Trophoblast cell (in vitro differentiated cells and primary cell): Measurements from ENCODE around the gene DYNLRB1.

Experiments
- DNase-seq, 2 donors: peaks; one replicate each; pipeline ENCODE4 v3.0.0-alpha.2; 2016
- H2AFZ ChIP-seq: 2 replicates; pipeline ENCODE4 v1.6.1; 2013; ENCODE audit warnings: low read length, moderate library complexity, mild to moderate bottlenecking; ENCODE audit not compliant: insufficient read depth, poor library complexity
- H2AK5ac ChIP-seq: 2 replicates; pipeline ENCODE4 v1.6.1; 2013; ENCODE audit warnings: mild to moderate bottlenecking, low read length
- H2BK120ac ChIP-seq: 2 replicates; pipeline ENCODE4 v1.6.1; 2013; ENCODE audit warnings: low read length, mild to moderate bottlenecking, moderate library complexity; ENCODE audit not compliant: insufficient read depth, poor library complexity
- H2BK12ac ChIP-seq: 2 replicates; pipeline ENCODE4 v1.6.1; 2013; ENCODE audit warnings: mild to moderate bottlenecking, low read length, moderate library complexity
- H2BK5ac ChIP-seq: 2 replicates; pipeline ENCODE4 v1.6.1; 2013; ENCODE audit warnings: low read length, low read depth, moderate library complexity, mild to moderate bottlenecking; ENCODE audit not compliant: poor library complexity
- H3K14ac ChIP-seq: 2 replicates; pipeline ENCODE4 v1.6.1; 2013; ENCODE audit warnings: mild to moderate bottlenecking, low read length
- H3K18ac ChIP-seq: 2 replicates; pipeline ENCODE4 v1.6.1; 2013; ENCODE audit warnings: mild to moderate bottlenecking, low read length
- H3K23ac ChIP-seq: 2 replicates; pipeline ENCODE4 v1.6.1; 2013; ENCODE audit warnings: low read length
- H3K27ac ChIP-seq: 2 replicates; pipeline ENCODE4 v1.5.1; 2013; ENCODE audit warnings: low read depth, mild to moderate bottlenecking, inconsistent platforms, low read length, moderate library complexity
- H3K27me3 ChIP-seq: 2 replicates; pipeline ENCODE4 v1.6.1; 2013; ENCODE audit warnings: inconsistent platforms, mild to moderate bottlenecking, low read length, moderate library complexity; ENCODE audit not compliant: insufficient read depth
- H3K36me3 ChIP-seq, 2 experiments: 1 replicate in 1 of 2; 2 replicates in 1 of 2; pipeline ENCODE4 v1.6.1; 2013; ENCODE audit warnings: low read length in 2 of 2, mild to moderate bottlenecking in 2 of 2, moderate library complexity in 1 of 2; ENCODE audit not compliant: insufficient read depth in 2 of 2, control insufficient read depth in 1 of 2
- H3K4ac ChIP-seq: 2 replicates; pipeline ENCODE4 v1.6.1; 2013; ENCODE audit warnings: low read depth, mild to moderate bottlenecking, low read length, moderate library complexity
- H3K4me1 ChIP-seq, 2 experiments: 1 replicate in 1 of 2; 2 replicates in 1 of 2; pipeline ENCODE4 v1.6.1; 2013; ENCODE audit warnings: low read length in 2 of 2, mild to moderate bottlenecking in 2 of 2, moderate library complexity in 1 of 2; ENCODE audit not compliant: insufficient read depth in 2 of 2, control insufficient read depth in 1 of 2
- H3K4me2 ChIP-seq: 2 replicates; pipeline ENCODE4 v1.6.1; 2013; ENCODE audit warnings: inconsistent platforms, mild to moderate bottlenecking, low read length, moderate library complexity
- H3K4me3 ChIP-seq: 2 replicates; pipeline ENCODE4 v1.5.1; 2013; ENCODE audit warnings: mild to moderate bottlenecking, low read depth, low read length, inconsistent platforms
- H3K79me1 ChIP-seq: one replicate; pipeline ENCODE4 v1.6.1; 2013; ENCODE audit warnings: low read length
- H3K79me2 ChIP-seq: 2 replicates; pipeline ENCODE4 v1.6.1; 2013; ENCODE audit warnings: low read length, mild to moderate bottlenecking; ENCODE audit not compliant: control insufficient read depth, insufficient read depth, poor library complexity
- H3K9ac ChIP-seq: 2 replicates; pipeline ENCODE4 v1.6.1; 2013; ENCODE audit warnings: mild to moderate bottlenecking, low read length
- H3K9me3 ChIP-seq: 2 replicates; pipeline ENCODE4 v1.6.1; 2013; ENCODE audit warnings: low read depth, mild to moderate bottlenecking, control low read depth, inconsistent platforms, low read length; ENCODE audit not compliant: insufficient read depth
- H4K12ac ChIP-seq: 2 replicates; pipeline ENCODE4 v1.6.1; 2013; ENCODE audit warnings: low read depth, mild to moderate bottlenecking, low read length, moderate library complexity
- H4K8ac ChIP-seq: 2 replicates; pipeline ENCODE4 v1.6.1; 2013; ENCODE audit warnings: low read depth, mild to moderate bottlenecking, low read length, moderate library complexity
- H4K91ac ChIP-seq: one replicate; pipeline ENCODE4 v1.6.1; 2013; ENCODE audit warnings: low read depth, mild to moderate bottlenecking, low read length, moderate library complexity
- WGBS: extraction: QIAGEN DNeasy Blood & Tissue Kit; methylation state at CpG from one replicate; pipeline ENCODE4 v1.1.7; 2013; ENCODE audit warnings: missing lambda C conversion rate; ENCODE audit not compliant: insufficient read length, insufficient coverage; ENCODE audit errors: extremely low coverage; 5-methylcytosine and 5-hydroxymethylcytosine counted together

Gene DYNLRB1

GRCh38 chr20:34506480-34506879 is 9.7 kb upstream of the DYNLRB1 start:
- Histone ChIP-seq H2AK5ac (no peak overlapping the region), H3K36me3 (peaks cover 17 to 31% of the 10 kb centered on the region in 2 experiments), H3K4me1 (no peaks in the 10 kb centered on the region), H3K9me3 (no peaks in the 10 kb centered on the region), H3K4me3 (no peak overlapping the region), H3K27ac (no peak overlapping the region), H3K27me3 (no peaks in the 10 kb centered on the region), H4K91ac (no peak overlapping the region), H3K79me1 (no peaks in the 10 kb centered on the region), H4K12ac (no peak overlapping the region), H3K18ac (no peak overlapping the region), H3K4me2 (no peak overlapping the region), H3K4ac (no peak overlapping the region), H4K8ac (no peak overlapping the region), H3K9ac (no peak overlapping the region), H2BK12ac (no peak overlapping the region), H3K23ac (no peak overlapping the region), H2BK5ac (no peak overlapping the region), H2AFZ (no peak overlapping the region), H3K79me2 (no peaks in the 10 kb centered on the region), H2BK120ac (no peak overlapping the region), H3K14ac (no peak overlapping the region)
- no CpG with 5 or more reads among the region's 3 CpGs for WGBS
- no peak for DNase-seq

- no peak overlapping the region for H3K14ac ChIP-seq
- H3K9me3 ChIP-seq: no peaks in the 10 kb centered on the region
- H3K23ac ChIP-seq: no peak overlapping the region
- H2BK5ac ChIP-seq: no peak overlapping the region
- H2BK12ac ChIP-seq: no peak overlapping the region
- no peaks in the 10 kb centered on the region for H3K4me1 ChIP-seq
- no peak overlapping the region for H3K4me3 ChIP-seq
- no peaks in the 10 kb centered on the region for H3K79me2 ChIP-seq
- no peak overlapping the region for H3K27ac ChIP-seq
- H3K4me2 ChIP-seq: no peak overlapping the region
- H3K9ac ChIP-seq: no peak overlapping the region
- H4K8ac ChIP-seq: no peak overlapping the region
- WGBS: no CpG with 5 or more reads among the region's 4 CpGs
- no peak for DNase-seq
- no peak overlapping the region for H2BK120ac ChIP-seq
- no peak overlapping the region for H3K18ac ChIP-seq
- no peaks in the 10 kb centered on the region for H3K27me3 ChIP-seq
- H4K12ac ChIP-seq: no peak overlapping the region
- no peaks in the 10 kb centered on the region for H3K79me1 ChIP-seq
- peaks cover 14 to 37% of the 10 kb centered on the region in 2 experiments for H3K36me3 ChIP-seq
- no peak overlapping the region for H2AK5ac ChIP-seq
- H2AFZ ChIP-seq: no peak overlapping the region
- H3K4ac ChIP-seq: no peak overlapping the region
- H4K91ac ChIP-seq: no peak overlapping the region
Observed at GRCh38 chr20:34507702-34508413, 8.4 kb upstream of the DYNLRB1 start.

GRCh38 chr20:34510575-34510974 is 5.6 kb upstream of the DYNLRB1 start:
- no peak overlapping the region for H3K4me2 ChIP-seq
- no peak overlapping the region for H2BK120ac ChIP-seq
- no peak overlapping the region for H3K23ac ChIP-seq
- H3K79me2 ChIP-seq: no peaks in the 10 kb centered on the region
- H3K4me3 ChIP-seq: no peak overlapping the region
- WGBS: no CpG with 5 or more reads among the region's 1 CpG
- no peak overlapping the region for H4K12ac ChIP-seq
- DNase-seq: no peak
- H3K18ac ChIP-seq: no peak overlapping the region
- no peaks in the 10 kb centered on the region for H3K9me3 ChIP-seq
- no peak overlapping the region for H4K91ac ChIP-seq
- no peak overlapping the region for H3K4ac ChIP-seq
- H3K27ac ChIP-seq: no peak overlapping the region
- H3K9ac ChIP-seq: no peak overlapping the region
- H2AK5ac ChIP-seq: no peak overlapping the region
- no peak overlapping the region for H4K8ac ChIP-seq
- H3K79me1 ChIP-seq: peaks cover 1% of the 10 kb centered on the region
- H3K36me3 ChIP-seq: peaks cover 8 to 30% of the 10 kb centered on the region in 2 experiments
- H2BK5ac ChIP-seq: no peak overlapping the region
- H3K14ac ChIP-seq: no peak overlapping the region
- no peaks in the 10 kb centered on the region for H3K27me3 ChIP-seq
- H2AFZ ChIP-seq: no peak overlapping the region
- no peak overlapping the region for H2BK12ac ChIP-seq
- peaks cover 5 to 6% of the 10 kb centered on the region in 2 experiments for H3K4me1 ChIP-seq

GRCh38 chr20:34511891-34512265 is 4.3 kb upstream of the DYNLRB1 start:
- Histone ChIP-seq H3K4me1 (peaks cover 5 to 6% of the 10 kb centered on the region in 2 experiments), H3K9ac (no peak overlapping the region), H3K4me3 (no peak overlapping the region), H3K79me1 (peaks cover 12% of the 10 kb centered on the region), H3K23ac (no peak overlapping the region), H3K14ac (no peak overlapping the region), H4K12ac (no peak overlapping the region), H3K4me2 (no peak overlapping the region), H3K27me3 (no peaks in the 10 kb centered on the region), H3K36me3 (peaks cover 2 to 20% of the 10 kb centered on the region in 2 experiments), H4K91ac (no peak overlapping the region), H4K8ac (no peak overlapping the region), H3K18ac (no peak overlapping the region), H3K4ac (no peak overlapping the region), H2BK120ac (no peak overlapping the region), H2BK12ac (no peak overlapping the region), H3K27ac (no peak overlapping the region), H2AK5ac (no peak overlapping the region), H3K9me3 (no peaks in the 10 kb centered on the region), H3K79me2 (peaks cover 6% of the 10 kb centered on the region), H2AFZ (no peak overlapping the region), H2BK5ac (no peak overlapping the region)
- no peak for DNase-seq
- no CpG with 5 or more reads among the region's 3 CpGs for WGBS
